Body of pancreas (tissue), 4 donors: ENCODE data around the gene MFAP2. TPM values are rescaled to one million over a fixed set of nuclear protein-coding genes. Genes with fewer than 3 reads are reported as not detected.

Experiments used
- ATAC-seq: fragments of 150-250 bp; one replicate; pipeline ENCODE4 v1.9.1; 2016
- DNase-seq, 4 donors: peaks; one replicate each; pipeline ENCODE4 v3.0.0-alpha.2; 2019
- H3K27ac ChIP-seq, 4 donors: fragments of 200-600 bp; sonication (generic); 1 replicate in 3 of 4; 2 replicates in 1 of 4; pipeline versions ENCODE4 v1.5.1 to v1.6.1; 2016 to 2019; ENCODE audit warnings: mild to moderate bottlenecking in 1 of 4, mixed read lengths in 1 of 4, moderate library complexity in 1 of 4
- H3K27me3 ChIP-seq, 2 donors: fragments of 200-600 bp; sonication (generic); one replicate each; pipeline ENCODE4 v1.6.0; 2016; ENCODE audit warnings: mild to moderate bottlenecking in 1 of 2
- H3K36me3 ChIP-seq, 2 donors: fragments of 200-600 bp; sonication (generic); replicated peaks in 1 of 2; 2 replicates each; pipeline ENCODE4 v1.5.1; 2016; ENCODE audit warnings: low read depth in 2 of 2; ENCODE audit not compliant: insufficient read depth in 1 of 2
- H3K4me1 ChIP-seq: fragments of 200-600 bp; sonication (generic); one replicate; pipeline ENCODE4 v1.6.0; 2016
- H3K4me3 ChIP-seq, 2 donors: fragments of 200-600 bp; sonication (generic); 1 replicate in 1 of 2; 2 replicates in 1 of 2; pipeline ENCODE4 v1.5.1; 2016 to 2019
- H3K9me3 ChIP-seq, 3 donors: fragments of 200-600 bp; sonication (generic); 1 replicate in 2 of 3; 2 replicates in 1 of 3; pipeline ENCODE4 v1.5.1; 2016
- CTCF ChIP-seq, 7 experiments: fragments of 450-650 bp in 4 of 7; fragments of 200-600 bp in 3 of 7; sonication (generic) in 3 of 7; IDR thresholded peaks; one replicate each; pipeline ENCODE4 v1.5.1; 2016 to 2019; ENCODE audit warnings: antibody characterized with exemption in 7 of 7
- POLR2A ChIP-seq, 3 donors: fragments of 450-650 bp; IDR thresholded peaks; one replicate each; pipeline ENCODE4 v1.6.1; 2016; ENCODE audit warnings: antibody characterized with exemption in 3 of 3, mild to moderate bottlenecking in 2 of 3
- WGBS, 2 donors: methylation state at CpG; one replicate each; pipeline ENCODE4 v1.1.5; 2017; 5-methylcytosine and 5-hydroxymethylcytosine counted together
- intact Hi-C: fragments of 100-400 bp; cut with DNase I; formaldehyde crosslinking; loops from one replicate; pipeline ENCODE4 v1.15.1; 2023
- total RNA-seq, 2 donors: library from RNA; depleted of rRNA; stranded (reverse); fragments of >200 nt; gene quantifications; one replicate each; pipeline ENCODE4 v1.1.0, GENCODE V29; 2016

Gene MFAP2
- total RNA-seq, 2 donors from 2014 or later = 1.3 to 13.5 TPM

GRCh38 chr1:16975838-16976237, 4.6 kb downstream of the MFAP2 start:
- H3K27ac ChIP-seq = no peak overlapping the region
- no peaks in the 10 kb centered on the region for H3K9me3 ChIP-seq
- intact Hi-C loops = loop anchor here (10.0 kb wide), 1 partner anchor 49 kb away; no protein-coding TSS in a partner anchor

GRCh38 chr1:16975211-16975610, 5.2 kb downstream of the MFAP2 start:
- H3K4me1 ChIP-seq = peaks cover under 1% of the 10 kb centered on the region
- ATAC-seq (no peak), DNase-seq (no peak)
- WGBS, 2 donors = 55 to 67% methylated on average over 9 to 14 of the region's 14 CpGs
- H3K36me3 ChIP-seq = no peaks in the 10 kb centered on the region
- no peak overlapping the region for H3K27ac ChIP-seq
- intact Hi-C loops = loop anchor here (10.0 kb wide), 1 partner anchor 50 kb away; no protein-coding TSS in a partner anchor
- H3K4me3 ChIP-seq = no peak overlapping the region
- no peaks in the 10 kb centered on the region for H3K27me3 ChIP-seq
- no peaks in the 10 kb centered on the region for H3K9me3 ChIP-seq
- TF ChIP-seq CTCF (IDR thresholded peaks at IDR 0.05) (no peak), POLR2A (IDR thresholded peaks at IDR 0.05) (no peak)

More at GRCh38 chr1:16975838-16976237, 4.6 kb downstream of the MFAP2 start:
- TF ChIP-seq CTCF (IDR thresholded peaks at IDR 0.05) = no peak
- TF ChIP-seq POLR2A (IDR thresholded peaks at IDR 0.05) = no peak
- H3K4me1 ChIP-seq = peaks cover 6% of the 10 kb centered on the region
- WGBS, 2 donors = 86 to 94% methylated on average over 14 of the region's 14 CpGs
- no peak overlapping the region for H3K4me3 ChIP-seq
- ATAC-seq (no peak), DNase-seq (no peak)
- H3K27me3 ChIP-seq = no peaks in the 10 kb centered on the region
- H3K36me3 ChIP-seq = no peaks in the 10 kb centered on the region

DNA sequence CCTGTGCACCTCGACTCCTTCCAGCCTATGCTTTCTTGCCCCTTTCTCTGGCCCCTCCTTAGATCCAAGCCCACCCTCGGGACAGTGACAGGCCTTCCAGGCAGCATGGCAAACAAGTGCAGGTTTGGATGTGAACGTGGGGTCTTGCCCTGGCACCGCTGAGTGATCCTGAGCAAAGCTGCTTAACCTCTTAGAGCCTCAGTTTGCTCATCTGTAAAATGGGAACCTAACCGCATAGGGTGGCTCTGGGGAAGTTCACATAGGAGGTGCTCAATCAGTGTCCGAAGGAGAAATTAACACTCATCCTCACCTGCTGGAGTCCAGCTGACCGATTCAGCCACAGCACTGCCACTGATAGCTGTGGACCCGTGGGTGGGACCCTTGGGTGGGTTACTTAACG, 7.2 kb downstream of the MFAP2 start:
- ATAC-seq (no peak), DNase-seq (no peak)
- intact Hi-C loops = loop anchor here (10.0 kb wide), 1 partner anchor 52 kb away; no protein-coding TSS in a partner anchor
- H3K27ac ChIP-seq = no peak overlapping the region
- H3K36me3 ChIP-seq = peaks cover 0 to 4% of the 10 kb centered on the region in 2 donors
- WGBS, 2 donors = 80 to 87% methylated on average over 8 to 9 of the region's 9 CpGs
- H3K27me3 ChIP-seq = no peaks in the 10 kb centered on the region
- no peak overlapping the region for H3K4me3 ChIP-seq
- H3K9me3 ChIP-seq = no peaks in the 10 kb centered on the region
- TF ChIP-seq POLR2A (IDR thresholded peaks at IDR 0.05) (no peak), CTCF (IDR thresholded peaks at IDR 0.05) (no peak)
- no peaks in the 10 kb centered on the region for H3K4me1 ChIP-seq

GRCh38 chr1:16972189-16972895, 8.1 kb downstream of the MFAP2 start:
- Histone ChIP-seq H3K36me3 (peaks cover 0 to 4% of the 10 kb centered on the region in 2 donors), H3K4me1 (no peaks in the 10 kb centered on the region), H3K4me3 (no peak overlapping the region), H3K27me3 (no peaks in the 10 kb centered on the region), H3K9me3 (no peaks in the 10 kb centered on the region), H3K27ac (no peak overlapping the region)
- WGBS, 2 donors = 86 to 91% methylated on average over 8 to 11 of the region's 11 CpGs
- intact Hi-C loops = loop anchor here (10.0 kb wide), 1 partner anchor 52 kb away; no protein-coding TSS in a partner anchor
- no peak for TF ChIP-seq CTCF (IDR thresholded peaks at IDR 0.05)
- no peak for TF ChIP-seq POLR2A (IDR thresholded peaks at IDR 0.05)
- DNase-seq (no peak), ATAC-seq (no peak)
